GM12864 (cell line): ENCODE data around the gene CRIM1.

Experiments
- DNase-seq: peaks from one replicate; pipeline ENCODE4 v3.0.0-alpha.2; 2011; ENCODE audit warnings: low read depth
- H3K4me3 ChIP-seq: 2 replicates; pipeline ENCODE4 v1.5.1; 2011; ENCODE audit warnings: mild to moderate bottlenecking, low read depth, low read length, control low read depth
- CTCF ChIP-seq: IDR thresholded peaks from 2 replicates; pipeline ENCODE4 v1.5.1; 2011; ENCODE audit warnings: low read depth, mild to moderate bottlenecking, moderate library complexity, low read length, control low read depth, inconsistent platforms; ENCODE audit errors: missing control alignments

Gene CRIM1

GRCh38 chr2:36385603-36386002 lies 30.0 kb downstream of the CRIM1 start:
- no peak for DNase-seq
- no peak for TF ChIP-seq CTCF
- H3K4me3 ChIP-seq, result no peak overlapping the region

- no peak for TF ChIP-seq CTCF
- DNase-seq, result no peak
- no peak overlapping the region for H3K4me3 ChIP-seq
These were observed 31.8 kb downstream of the CRIM1 start for GRCh38 chr2:36387258-36387916.

DNA sequence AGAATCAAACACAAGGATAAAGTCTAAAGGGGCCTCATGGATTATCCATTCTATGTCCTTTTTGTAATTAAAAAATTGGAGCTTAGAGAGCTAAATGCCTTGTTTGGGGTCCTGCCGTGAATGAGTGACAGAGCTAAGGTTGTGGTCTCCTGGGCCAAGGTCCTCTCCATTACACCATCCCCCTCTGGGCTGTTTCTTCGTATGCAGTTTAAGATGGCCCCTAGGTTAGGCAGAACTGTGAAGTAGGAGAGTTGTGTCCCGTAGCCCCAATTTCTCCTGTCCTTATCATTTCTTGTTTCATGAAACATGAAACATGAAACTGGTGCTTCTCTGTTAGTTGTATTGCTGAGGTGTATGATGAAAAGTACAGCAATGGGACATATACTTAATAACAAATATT lies 32.9 kb downstream of the CRIM1 start:
- no peak for TF ChIP-seq CTCF
- H3K4me3 ChIP-seq, result no peak overlapping the region
- DNase-seq, result no peak

GRCh38 chr2:36389091-36389564 lies 33.5 kb downstream of the CRIM1 start:
- no peak overlapping the region for H3K4me3 ChIP-seq
- no peak for DNase-seq
- no peak for TF ChIP-seq CTCF

- DNase-seq, result no peak
- H3K4me3 ChIP-seq, result no peak overlapping the region
- no peak for TF ChIP-seq CTCF
These were observed 34.0 kb downstream of the CRIM1 start for GRCh38 chr2:36389577-36389976.

DNA sequence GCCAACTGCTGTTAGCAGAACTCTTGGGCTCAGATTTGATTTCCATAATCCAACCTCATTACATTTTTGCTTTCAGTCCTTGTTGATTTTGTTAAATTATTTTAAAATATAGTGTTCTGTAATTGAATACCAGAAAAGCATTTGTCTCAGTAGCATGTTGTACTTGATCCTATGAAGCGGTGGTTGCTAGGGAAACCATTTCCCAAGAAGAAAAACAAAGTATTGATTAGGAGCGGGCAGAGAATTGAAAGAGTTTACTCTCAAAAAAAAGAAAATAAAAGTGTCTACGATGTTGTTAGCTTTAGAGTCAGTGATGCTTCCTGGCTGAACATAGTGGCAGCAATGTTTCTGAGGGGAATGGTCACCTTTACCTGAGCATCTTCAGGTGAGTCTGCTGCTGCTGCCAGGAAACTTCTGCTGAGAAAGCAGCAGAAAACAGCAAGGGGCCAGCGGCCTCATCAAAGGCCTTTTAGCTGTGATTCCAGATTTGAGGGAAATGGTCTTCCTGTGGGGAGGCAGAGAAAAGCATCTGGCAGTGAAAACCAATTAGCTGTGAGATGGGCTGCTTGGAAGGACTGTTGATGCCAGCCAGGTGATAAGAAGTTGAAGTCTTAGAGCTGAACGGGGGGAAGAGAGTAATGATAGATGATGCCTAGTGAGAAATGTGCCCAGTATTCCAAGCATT lies 37.1 kb downstream of the CRIM1 start:
- TF ChIP-seq CTCF, result no peak
- no peak for DNase-seq
- H3K4me3 ChIP-seq, result no peak overlapping the region
